Measurements from ENCODE around the gene KCTD17. TPM values are rescaled to one million over a fixed set of nuclear protein-coding genes. Genes with fewer than 3 reads are reported as not detected.

Gene KCTD17
- total RNA-seq, 4 donors from 2014 or later = 0.59 to 31.7 (median 15.4) TPM

- H3K36me3 ChIP-seq = no peaks in the 10 kb centered on the region
- H3K27me3 ChIP-seq = peaks cover 8 to 15% of the 10 kb centered on the region in 2 donors
- H3K4me3 ChIP-seq = no peak overlapping the region
- TF ChIP-seq POLR2A (IDR thresholded peaks at IDR 0.05) (no peak), CTCF (IDR thresholded peaks at IDR 0.05) (no peak)
- no peak overlapping the region for H3K27ac ChIP-seq
- no peaks in the 10 kb centered on the region for H3K4me1 ChIP-seq
- no peaks in the 10 kb centered on the region for H3K9me3 ChIP-seq
- intact Hi-C loops (cut with DNase I; ENCODE audit: low total_unique reads) = no loop called here
- no peak for DNase-seq
Measured at GRCh38 chr22:37065961-37066360, 14.4 kb downstream of the KCTD17 start.

- intact Hi-C loops (cut with DNase I; ENCODE audit: low total_unique reads) = no loop called here
- H3K9me3 ChIP-seq = no peaks in the 10 kb centered on the region
- no peak for TF ChIP-seq CTCF (IDR thresholded peaks at IDR 0.05)
- TF ChIP-seq POLR2A (IDR thresholded peaks at IDR 0.05) = no peak
- no peak for DNase-seq
- no peak overlapping the region for H3K27ac ChIP-seq
- H3K36me3 ChIP-seq = no peaks in the 10 kb centered on the region
- peaks cover 8 to 15% of the 10 kb centered on the region in 2 donors for H3K27me3 ChIP-seq
- no peak overlapping the region for H3K4me3 ChIP-seq
- H3K4me1 ChIP-seq = no peaks in the 10 kb centered on the region
Measured at GRCh38 chr22:37067428-37067827, 15.9 kb downstream of the KCTD17 start.

GRCh38 chr22:37068859-37069258, 17.3 kb downstream of the KCTD17 start:
- Histone ChIP-seq H3K36me3 (no peaks in the 10 kb centered on the region), H3K9me3 (no peaks in the 10 kb centered on the region), H3K27ac (no peak overlapping the region), H3K4me3 (no peak overlapping the region), H3K27me3 (peaks cover 8 to 15% of the 10 kb centered on the region in 2 donors), H3K4me1 (no peaks in the 10 kb centered on the region)
- no peak for DNase-seq
- no peak for TF ChIP-seq POLR2A (IDR thresholded peaks at IDR 0.05)
- no peak for TF ChIP-seq CTCF (IDR thresholded peaks at IDR 0.05)
- intact Hi-C loops (cut with DNase I; ENCODE audit: low total_unique reads) = no loop called here

- peaks cover 8 to 15% of the 10 kb centered on the region in 2 donors for H3K27me3 ChIP-seq
- intact Hi-C loops (cut with DNase I; ENCODE audit: low total_unique reads) = no loop called here
Measured at GRCh38 chr22:37069319-37069718, 17.8 kb downstream of the KCTD17 start.

GRCh38 chr22:37069719-37070118, 18.2 kb downstream of the KCTD17 start:
- Histone ChIP-seq H3K36me3 (no peaks in the 10 kb centered on the region), H3K4me3 (no peak overlapping the region), H3K9me3 (no peaks in the 10 kb centered on the region), H3K4me1 (no peaks in the 10 kb centered on the region), H3K27ac (no peak overlapping the region), H3K27me3 (peaks cover 8 to 15% of the 10 kb centered on the region in 2 donors)
- TF ChIP-seq POLR2A (IDR thresholded peaks at IDR 0.05) (no peak), CTCF (IDR thresholded peaks at IDR 0.05) (no peak)
- DNase-seq = no peak
- intact Hi-C loops (cut with DNase I; ENCODE audit: low total_unique reads) = no loop called here

More at GRCh38 chr22:37069319-37069718, 17.8 kb downstream of the KCTD17 start:
- DNase-seq = no peak
- Histone ChIP-seq H3K4me1 (no peaks in the 10 kb centered on the region), H3K9me3 (no peaks in the 10 kb centered on the region), H3K27ac (no peak overlapping the region), H3K4me3 (no peak overlapping the region), H3K36me3 (no peaks in the 10 kb centered on the region)
- no peak for TF ChIP-seq CTCF (IDR thresholded peaks at IDR 0.05)
- TF ChIP-seq POLR2A (IDR thresholded peaks at IDR 0.05) = no peak
